H1 (cell line): ENCODE measurements around the gene NT5E. TPM values are rescaled to one million over a fixed set of nuclear protein-coding genes. Genes with fewer than 3 reads are reported as not detected.

Experiments
- CBX5 ChIP-seq: fragments of 300-800, 300-1000 bp; sonication (generic); IDR thresholded peaks from 2 replicates; pipeline ENCODE4 v1.7.1; 2016; ENCODE audit warnings: antibody characterized with exemption, low read length, low read depth
- CHD1 ChIP-seq: IDR thresholded peaks from 2 replicates; pipeline ENCODE4 v1.6.1; 2012; ENCODE audit warnings: low read depth, low read length, improper control_type of control experiment
- CTBP2 ChIP-seq: IDR thresholded peaks from 2 replicates; pipeline ENCODE4 v1.7.0; 2011; ENCODE audit warnings: borderline replicate concordance, mild to moderate bottlenecking, moderate library complexity, mixed read lengths, low read length; ENCODE audit not compliant: insufficient read depth, insufficient read length
- POU5F1 ChIP-seq: IDR thresholded peaks from 2 replicates; pipeline ENCODE4 v1.6.1; 2011; ENCODE audit warnings: low read depth, mild to moderate bottlenecking, low read length, moderate library complexity
- RNF2 ChIP-seq: fragments of 200-900, 300-1000 bp; sonication (generic); IDR thresholded peaks from 2 replicates; pipeline ENCODE4 v1.7.1; 2016; ENCODE audit warnings: borderline replicate concordance, low read depth, mild to moderate bottlenecking, antibody characterized with exemption, low read length; ENCODE audit not compliant: poor library complexity, severe bottlenecking; ENCODE audit errors: missing control alignments
- RXRA ChIP-seq: IDR thresholded peaks from 2 replicates; pipeline ENCODE4 v1.6.1; 2011; ENCODE audit warnings: low read depth, mild to moderate bottlenecking, low read length, moderate library complexity; ENCODE audit not compliant: insufficient read depth
- SRF ChIP-seq: IDR thresholded peaks from 2 replicates; pipeline ENCODE4 v1.6.1; 2011; ENCODE audit warnings: mild to moderate bottlenecking, low read depth, low read length, moderate library complexity
- TEAD4 ChIP-seq: IDR thresholded peaks from 2 replicates; pipeline ENCODE4 v1.6.1; 2012; ENCODE audit warnings: low read depth, low read length, inconsistent platforms, mixed read lengths
- polyA plus RNA-seq, 7 experiments: library from polyadenylated mRNA; depleted of rRNA in 3 of 7; stranded (reverse) in 5 of 7; unstranded in 2 of 7; fragments of >200 nt in 5 of 7; fragments of 200-250 nt in 2 of 7; gene quantifications; 1 replicate in 5 of 7; 2 replicates in 1 of 7; 4 replicates in 1 of 7; pipeline versions ENCODE4 v1.2.1 to v1.2.3, GENCODE V29; 2011 to 2013; ENCODE audit warnings: missing spikeins in 2 of 7, mixed read lengths in 2 of 7
- total RNA-seq: library from RNA; stranded (reverse); fragmentation: NEBNext Ultra II Directional; extraction: Animal tissue kit (Norgen Biotek cat#: 25700); gene quantifications from 2 replicates; pipeline ENCODE4 v1.2.1, GENCODE V29; 2021

NT5E gene
- total and polyA plus RNA-seq, 2 of the 8 experiments (the other 6 are each of a cell fraction or from before 2014, with no cell fraction given) = 0.74 to 1.5 TPM

DNA sequence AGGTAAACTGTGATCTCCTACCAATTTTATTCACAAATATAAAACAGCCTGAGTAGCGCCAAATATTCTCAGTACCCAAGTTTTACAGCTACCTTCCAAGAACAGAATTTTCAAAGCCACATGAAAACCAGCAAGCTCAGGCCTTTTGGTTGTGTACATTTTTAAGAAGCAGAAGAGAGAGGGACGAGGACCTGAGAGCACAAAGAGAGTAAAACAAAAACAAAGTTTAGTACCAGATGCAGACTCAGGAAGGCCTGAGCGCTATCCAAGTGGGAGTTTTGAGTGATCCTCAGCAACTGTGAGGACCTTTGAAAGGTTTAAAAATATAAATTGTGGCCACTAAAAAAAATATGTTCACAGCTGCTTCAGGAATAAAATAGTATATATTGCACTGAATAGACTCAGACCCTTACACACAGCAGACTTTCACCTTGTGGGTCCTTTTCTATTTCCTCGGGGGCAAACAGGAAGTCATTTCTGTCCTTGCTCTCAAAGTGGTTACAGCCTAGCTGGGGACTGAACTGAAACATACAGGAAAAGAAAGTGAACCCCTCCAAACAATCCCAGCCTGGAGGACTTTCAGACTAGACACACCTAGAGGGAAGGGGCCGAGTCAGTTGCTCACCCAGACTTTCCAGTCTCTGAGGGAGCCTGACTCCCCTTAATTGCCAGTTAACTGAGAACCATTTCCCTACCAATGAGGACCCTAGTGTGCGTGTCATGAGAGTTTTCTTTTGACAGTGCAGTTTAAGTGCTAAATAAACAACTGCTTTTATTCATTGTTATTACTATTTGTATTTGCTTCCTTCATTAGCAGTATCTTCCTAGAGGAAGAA, 48.5 kb upstream of the NT5E start (continued):
- TF ChIP-seq CTBP2 = no peak
- TF ChIP-seq POU5F1 = no peak
- TF ChIP-seq RXRA = no peak
- TF ChIP-seq TEAD4 = no peak
- TF ChIP-seq CBX5 = no peak
- TF ChIP-seq RNF2 = no peak
- no peak for TF ChIP-seq SRF
- no peak for TF ChIP-seq CHD1
